Kidney (tissue), 14 donors: Measurements from ENCODE around the gene OPHN1. TPM values are rescaled to one million over a fixed set of nuclear protein-coding genes. Genes with fewer than 3 reads are reported as not detected.
A peak's percentile ranks its signal among the peaks of the same experiment; 100 is the strongest.

ENCODE experiments used
- DNase-seq, 5 donors: peaks; one replicate each; pipeline ENCODE4 v3.0.0-alpha.2; 2013 to 2020
- FAIRE-seq: peaks from 2 replicates; lab custom pipeline; 2012; peaks lifted over from hg19 to GRCh38; lab: Jason Lieb, UNC
- H3K27ac ChIP-seq, 2 donors: one replicate each; pipeline ENCODE4 v1.7.0; 2013; ENCODE audit warnings: low read depth in 2 of 2, low read length in 2 of 2, inconsistent platforms in 1 of 2
- H3K27me3 ChIP-seq: one replicate; pipeline ENCODE4 v1.7.1; 2013; ENCODE audit warnings: low read length, inconsistent platforms; ENCODE audit not compliant: control insufficient read depth, insufficient read depth
- H3K36me3 ChIP-seq, 3 donors: one replicate each; pipeline versions ENCODE4 v1.7.0 to v1.7.1; 2013; ENCODE audit warnings: low read length in 3 of 3, control low read depth in 1 of 3, inconsistent platforms in 1 of 3; ENCODE audit not compliant: insufficient read depth in 3 of 3, control insufficient read depth in 2 of 3
- H3K4me1 ChIP-seq, 3 donors: one replicate each; pipeline versions ENCODE4 v1.7.0 to v1.7.1; 2013; ENCODE audit warnings: low read length in 3 of 3, inconsistent platforms in 1 of 3, low read depth in 1 of 3; ENCODE audit not compliant: control insufficient read depth in 2 of 3, insufficient read depth in 2 of 3
- H3K4me3 ChIP-seq, 3 donors: one replicate each; pipeline versions ENCODE4 v1.7.0 to v1.8.1; 2013; ENCODE audit warnings: low read length in 3 of 3, control low read depth in 1 of 3, inconsistent platforms in 1 of 3
- H3K9ac ChIP-seq, 3 donors: one replicate each; pipeline versions ENCODE4 v1.7.0 to v1.7.1; 2013; ENCODE audit warnings: low read length in 3 of 3, control low read depth in 1 of 3, inconsistent platforms in 1 of 3
- H3K9me3 ChIP-seq, 3 donors: one replicate each; pipeline versions ENCODE4 v1.7.0 to v1.7.1; 2013; ENCODE audit warnings: low read length in 3 of 3, control low read depth in 1 of 3, inconsistent platforms in 1 of 3; ENCODE audit not compliant: control insufficient read depth in 2 of 3, insufficient read depth in 1 of 3
- intact Hi-C: fragments of 100-400 bp; cut with DNase I; formaldehyde crosslinking; loops from one replicate; pipeline ENCODE4 v1.11.1; 2022
- polyA plus RNA-seq: library from polyadenylated mRNA; stranded (reverse); fragments of 350-450 nt; fragmentation: Illumina TruSeq; extraction: RNeasy Lipid Tissue Mini Kit (QIAGEN cat#74804); gene quantifications from one replicate; pipeline ENCODE4 v1.2.3, GENCODE V29; 2014; ENCODE audit warnings: low read depth, low replicate concordance; ENCODE audit not compliant: insufficient read depth
- total RNA-seq: library from RNA; stranded (reverse); fragmentation: NEBNext Ultra II Directional; extraction: Animal tissue kit (Norgen Biotek cat#: 25700); gene quantifications from one replicate; pipeline ENCODE4 v1.2.1, GENCODE V29; 2021
- TF ChIP-seq, protein P1 (sequence below): IDR thresholded peaks from 3 replicates; pipeline ENCODE4 v1.5.1; 2012; ENCODE audit warnings: mild to moderate bottlenecking, moderate library complexity, borderline replicate concordance; ENCODE audit not compliant: insufficient read depth; ENCODE audit errors: extremely low read depth
- donor health status: control.
- donor health status: control.
- donor health status: control.
- donor health status: control.
- donor health status: control.
- donor health status: DM: yes; HTN: yes; CAD: no.
- donor health status: Normal renal cell carcinoma (clear cell type).

Gene OPHN1
- total and polyA plus RNA-seq, 2 donors from 2014 or later, result 1.9 to 9.5 TPM

DNA sequence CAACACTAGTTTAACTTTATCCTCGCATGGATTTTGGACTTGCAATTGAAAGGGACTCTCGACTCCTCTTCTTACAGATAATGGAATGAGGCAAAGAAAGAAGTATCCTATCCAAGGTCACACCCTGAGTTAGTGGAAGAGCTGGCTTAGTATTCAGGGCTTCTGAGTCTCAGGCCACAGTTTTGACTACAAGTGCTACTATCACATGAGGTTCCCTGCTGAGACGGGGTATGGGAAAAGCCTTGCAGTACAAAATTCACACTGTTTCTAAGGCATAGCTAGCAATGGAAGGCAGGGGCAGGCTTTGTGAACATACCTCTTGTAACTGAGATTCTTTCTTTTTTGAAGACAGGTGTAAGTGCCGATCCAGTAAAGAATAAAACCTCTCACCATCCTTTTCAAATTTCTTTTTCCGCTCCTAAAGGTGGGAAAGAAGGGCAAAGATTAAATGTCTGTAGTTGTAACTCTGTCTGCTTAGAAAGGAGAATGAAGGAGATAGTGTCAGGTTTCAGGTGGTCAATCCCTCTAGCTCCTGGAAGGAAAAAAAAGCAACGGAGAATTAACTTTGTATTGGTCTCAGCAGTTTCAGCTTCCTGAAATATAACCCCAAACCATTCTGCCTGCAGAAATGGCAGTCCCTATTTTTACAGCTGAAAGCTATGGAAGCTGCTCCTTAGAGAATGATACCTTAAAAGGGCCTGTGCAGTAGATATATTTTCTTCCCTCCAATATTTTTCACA, 199.0 kb downstream of the OPHN1 start:
- Histone ChIP-seq H3K9ac (no peak overlapping the region), H3K36me3 (no peaks in the 10 kb centered on the region), H3K9me3 (no peaks in the 10 kb centered on the region), H3K27me3 (no peaks in the 10 kb centered on the region), H3K4me3 (peak overlapping the region; percentile 29 to 41 (median 40)), H3K4me1 (no peaks in the 10 kb centered on the region), H3K27ac (no peak overlapping the region)
- TF ChIP-seq, protein P1, sequence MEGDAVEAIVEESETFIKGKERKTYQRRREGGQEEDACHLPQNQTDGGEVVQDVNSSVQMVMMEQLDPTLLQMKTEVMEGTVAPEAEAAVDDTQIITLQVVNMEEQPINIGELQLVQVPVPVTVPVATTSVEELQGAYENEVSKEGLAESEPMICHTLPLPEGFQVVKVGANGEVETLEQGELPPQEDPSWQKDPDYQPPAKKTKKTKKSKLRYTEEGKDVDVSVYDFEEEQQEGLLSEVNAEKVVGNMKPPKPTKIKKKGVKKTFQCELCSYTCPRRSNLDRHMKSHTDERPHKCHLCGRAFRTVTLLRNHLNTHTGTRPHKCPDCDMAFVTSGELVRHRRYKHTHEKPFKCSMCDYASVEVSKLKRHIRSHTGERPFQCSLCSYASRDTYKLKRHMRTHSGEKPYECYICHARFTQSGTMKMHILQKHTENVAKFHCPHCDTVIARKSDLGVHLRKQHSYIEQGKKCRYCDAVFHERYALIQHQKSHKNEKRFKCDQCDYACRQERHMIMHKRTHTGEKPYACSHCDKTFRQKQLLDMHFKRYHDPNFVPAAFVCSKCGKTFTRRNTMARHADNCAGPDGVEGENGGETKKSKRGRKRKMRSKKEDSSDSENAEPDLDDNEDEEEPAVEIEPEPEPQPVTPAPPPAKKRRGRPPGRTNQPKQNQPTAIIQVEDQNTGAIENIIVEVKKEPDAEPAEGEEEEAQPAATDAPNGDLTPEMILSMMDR, result no peak
- DNase-seq (peak in 2 of 5 donors; percentile 31 to 48), FAIRE-seq (no peak)
- intact Hi-C loops, result no loop called here

DNA sequence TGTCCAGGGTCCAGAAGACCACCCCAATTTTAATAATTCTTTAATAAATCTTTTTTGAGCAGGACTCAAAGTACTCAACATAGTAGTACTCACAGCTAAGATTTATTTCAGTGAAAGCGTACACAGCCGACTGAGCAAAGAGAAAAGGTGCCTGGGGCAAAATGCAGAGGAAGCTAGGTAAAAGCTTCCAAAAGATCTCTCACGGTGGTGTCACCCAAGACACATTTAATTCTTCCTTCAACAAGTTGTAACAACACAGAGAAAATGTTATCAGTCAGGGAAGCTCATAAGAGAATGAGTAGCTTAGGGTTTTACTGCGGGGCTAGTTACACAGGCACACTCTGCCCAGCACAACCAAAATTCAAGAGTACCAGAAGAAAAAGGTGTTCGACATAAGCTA, 201.1 kb downstream of the OPHN1 start:
- Histone ChIP-seq H3K36me3 (no peaks in the 10 kb centered on the region), H3K9ac (no peak overlapping the region), H3K9me3 (no peaks in the 10 kb centered on the region), H3K27ac (no peak overlapping the region), H3K4me3 (no peak overlapping the region), H3K4me1 (no peaks in the 10 kb centered on the region), H3K27me3 (no peaks in the 10 kb centered on the region)
- intact Hi-C loops, result no loop called here
- TF ChIP-seq, protein P1, result no peak
- FAIRE-seq, result no peak
- DNase-seq, result no peak

DNA sequence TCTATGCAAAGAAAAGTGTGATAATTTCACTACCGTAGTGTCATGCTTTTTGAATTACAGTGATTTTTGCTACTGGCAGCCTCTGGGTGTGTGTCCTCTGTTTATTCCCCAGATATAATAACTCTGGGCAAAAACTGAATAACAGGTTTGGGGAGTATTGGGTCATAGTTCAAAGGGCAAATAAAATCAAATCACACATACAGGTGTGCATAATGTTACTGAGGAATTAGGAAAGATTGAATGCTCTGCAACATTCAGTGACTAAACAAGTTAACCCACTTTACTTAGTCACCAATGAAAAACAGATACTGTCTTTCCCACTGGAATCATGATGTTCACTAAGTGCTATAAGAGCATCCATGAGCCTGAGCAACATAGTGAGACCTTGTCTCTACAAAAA, 224.3 kb downstream of the OPHN1 start:
- intact Hi-C loops, result no loop called here
- TF ChIP-seq, protein P1, result no peak
- H3K27ac ChIP-seq, result no peak overlapping the region
- FAIRE-seq (no peak), DNase-seq (no peak)
- no peaks in the 10 kb centered on the region for H3K27me3 ChIP-seq
- no peak overlapping the region for H3K9ac ChIP-seq
- no peak overlapping the region for H3K4me3 ChIP-seq
- H3K9me3 ChIP-seq, result no peaks in the 10 kb centered on the region
- H3K4me1 ChIP-seq, result no peaks in the 10 kb centered on the region
- H3K36me3 ChIP-seq, result no peaks in the 10 kb centered on the region
